NOMO-1 treated with dmso at 0.1 percent for 144 hours (cell line): ENCODE measurements around the gene DLL1.

Experiments used
- DNase-seq: peaks from one replicate; lab custom pipeline; 2025; ENCODE audit not compliant: unreplicated experiment; lab: John Stamatoyannopoulos, UW

DLL1 gene

GRCh38 chr6:170253226-170253909, 37.5 kb downstream of the DLL1 start:
- DNase-seq: no peak

- no peak for DNase-seq
Observed at GRCh38 chr6:170251776-170252571, 38.9 kb downstream of the DLL1 start.

GRCh38 chr6:170250981-170251775, 39.7 kb downstream of the DLL1 start:
- no peak for DNase-seq

DNA sequence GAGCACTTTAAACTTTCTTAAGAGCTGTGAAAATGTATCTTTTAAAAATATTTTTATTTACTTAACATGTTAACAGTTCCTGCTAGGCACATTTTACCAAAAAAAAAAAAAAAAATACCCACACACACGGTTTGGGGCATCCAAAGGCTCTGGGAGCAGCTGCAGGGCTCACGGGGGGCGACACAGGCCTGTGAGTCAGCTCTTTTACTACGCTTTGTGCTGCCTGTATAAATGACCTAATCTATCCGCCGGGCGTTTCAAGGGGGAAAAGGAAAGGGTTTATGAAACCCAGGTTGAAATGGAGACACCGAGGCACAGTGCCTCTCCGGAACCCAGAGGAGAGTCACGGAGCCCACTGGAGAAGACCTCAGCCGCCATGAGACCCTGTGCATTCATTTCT, 40.4 kb downstream of the DLL1 start:
- no peak for DNase-seq

GRCh38 chr6:170249817-170250216, 41.1 kb downstream of the DLL1 start:
- DNase-seq: no peak

GRCh38 chr6:170248861-170249600, 41.8 kb downstream of the DLL1 start:
- no peak for DNase-seq

DNA sequence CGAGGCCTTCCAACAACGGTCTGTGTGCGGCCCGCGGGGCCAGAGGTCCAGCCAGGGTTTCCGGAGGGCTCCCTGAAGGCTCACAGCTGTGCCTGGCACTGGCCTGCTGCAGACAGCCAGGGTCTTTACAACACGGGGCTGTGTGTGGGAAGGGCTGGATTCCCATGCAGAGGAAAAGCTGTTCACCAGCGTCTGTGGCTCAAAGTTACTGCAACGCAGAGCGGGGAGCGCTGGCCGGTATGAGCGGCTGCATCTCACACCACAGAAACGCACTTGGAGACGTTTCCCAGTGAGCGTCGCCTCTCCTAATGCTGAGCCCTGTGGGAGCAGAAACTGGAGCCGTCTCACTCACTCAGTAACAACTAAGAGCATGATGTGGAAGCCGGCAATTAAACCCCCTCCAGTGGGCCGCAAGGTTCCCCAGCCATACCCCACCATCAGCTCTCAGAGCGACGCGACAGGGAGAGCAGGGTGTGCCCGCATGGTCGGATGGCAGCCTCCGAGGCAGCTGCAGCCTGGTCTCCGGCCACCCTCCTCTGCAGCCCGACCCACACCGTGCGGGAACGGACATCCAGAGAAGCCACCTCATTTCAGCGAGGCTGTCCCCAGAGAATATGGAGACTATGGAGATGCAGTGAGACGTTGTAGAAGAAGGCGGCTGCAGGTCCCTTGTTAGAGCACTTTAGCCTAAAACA, 42.6 kb downstream of the DLL1 start:
- no peak for DNase-seq

GRCh38 chr6:170247178-170247701, 43.6 kb downstream of the DLL1 start:
- DNase-seq: no peak

- DNase-seq: no peak
Observed at GRCh38 chr6:170245475-170245992, 45.3 kb downstream of the DLL1 start.

DNA sequence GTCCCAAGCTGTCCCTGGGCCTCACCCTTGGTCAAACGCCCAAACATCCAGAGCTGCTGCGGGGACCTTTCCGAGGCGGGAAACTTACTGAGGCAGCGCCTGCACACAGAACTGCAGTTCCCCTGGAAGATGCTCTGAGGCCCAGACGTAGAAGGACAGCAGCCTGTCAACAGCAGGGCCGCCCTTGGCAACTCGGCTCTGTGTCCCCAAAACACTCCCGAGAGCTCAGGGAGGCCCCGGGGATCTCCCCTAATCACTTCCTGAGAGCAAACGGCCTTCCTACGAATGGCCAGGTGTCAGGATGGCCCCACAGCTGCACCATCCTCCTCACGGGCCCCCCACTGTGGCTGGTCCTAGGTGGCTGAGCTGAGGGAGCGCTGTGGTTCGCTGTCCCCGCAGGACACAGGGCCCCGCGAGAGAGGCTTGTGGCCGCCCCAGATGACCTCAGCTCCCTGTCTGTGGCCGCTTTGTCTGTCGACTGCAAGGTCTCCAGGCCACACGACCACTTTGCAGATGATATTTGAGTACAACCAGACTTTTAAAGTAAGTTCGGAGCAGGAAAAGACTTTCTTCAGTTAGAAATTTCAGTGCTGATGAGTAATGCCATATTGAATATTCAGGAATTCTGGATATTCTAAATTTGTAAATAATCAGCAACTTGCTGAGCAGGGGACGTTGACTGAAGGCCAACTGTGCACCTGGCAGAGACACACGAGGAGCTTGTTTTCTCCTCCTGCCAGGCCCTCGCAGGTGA, 46.0 kb downstream of the DLL1 start:
- no peak for DNase-seq

GRCh38 chr6:170243791-170244291, 47.0 kb downstream of the DLL1 start:
- DNase-seq: no peak

DNA sequence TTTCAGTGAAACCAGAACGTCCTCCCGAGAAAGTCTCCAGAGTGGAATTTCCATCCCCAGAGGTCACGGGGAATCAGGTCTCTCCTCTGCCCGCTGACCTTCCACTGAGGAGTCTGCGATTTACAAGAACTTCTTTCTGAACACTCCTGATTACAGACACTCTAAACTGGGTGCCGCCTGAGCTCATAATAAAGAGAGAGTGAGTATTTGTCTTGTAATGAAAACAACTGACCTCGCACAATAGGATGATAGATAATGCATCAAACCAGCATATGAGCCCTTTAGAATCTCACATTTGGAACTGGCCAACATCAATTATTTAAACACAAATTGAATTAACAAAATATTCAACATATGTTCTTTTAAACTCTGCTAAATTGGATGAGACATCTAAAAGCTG, 47.5 kb downstream of the DLL1 start:
- DNase-seq: no peak

- DNase-seq: no peak
Observed at GRCh38 chr6:170238741-170239565, 51.9 kb downstream of the DLL1 start.

DNA sequence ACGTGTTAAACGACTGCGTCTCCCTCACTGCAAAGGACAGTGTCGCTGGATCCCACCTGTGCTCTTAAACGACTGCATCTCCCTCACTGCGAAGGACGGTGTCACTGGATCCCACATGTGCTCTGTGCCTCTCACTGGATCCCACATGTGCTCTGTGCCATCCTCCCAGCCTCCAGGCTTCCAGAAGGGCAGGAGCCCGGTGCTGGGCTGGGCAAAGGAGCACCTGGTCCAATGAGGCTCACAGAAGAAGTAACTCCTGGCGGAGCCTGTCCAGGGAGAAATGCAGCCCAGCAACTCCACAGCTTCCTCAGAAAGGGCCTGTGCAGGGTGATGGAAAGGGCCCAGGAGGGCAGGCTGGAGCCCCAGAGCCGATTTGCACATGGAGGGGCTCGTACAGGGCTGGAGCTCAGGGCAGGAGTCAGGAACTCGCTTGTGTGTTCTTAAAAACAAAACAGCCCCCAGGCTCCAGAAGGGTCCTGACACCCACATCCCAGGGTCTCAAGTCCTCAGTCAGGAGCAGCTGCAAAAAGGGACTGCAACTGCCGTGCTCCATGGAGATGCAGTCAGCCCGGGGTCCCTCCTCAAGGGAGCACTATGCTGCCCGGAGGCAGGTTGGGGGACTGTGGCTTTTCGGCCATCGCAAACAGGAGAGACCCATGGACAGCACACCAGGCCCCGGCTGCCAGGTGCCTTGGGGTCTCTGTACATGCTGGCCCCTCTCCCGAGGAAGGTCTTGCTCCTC, 52.7 kb downstream of the DLL1 start:
- DNase-seq: no peak

GRCh38 chr6:170236131-170236836, 54.6 kb downstream of the DLL1 start:
- no peak for DNase-seq

DNA sequence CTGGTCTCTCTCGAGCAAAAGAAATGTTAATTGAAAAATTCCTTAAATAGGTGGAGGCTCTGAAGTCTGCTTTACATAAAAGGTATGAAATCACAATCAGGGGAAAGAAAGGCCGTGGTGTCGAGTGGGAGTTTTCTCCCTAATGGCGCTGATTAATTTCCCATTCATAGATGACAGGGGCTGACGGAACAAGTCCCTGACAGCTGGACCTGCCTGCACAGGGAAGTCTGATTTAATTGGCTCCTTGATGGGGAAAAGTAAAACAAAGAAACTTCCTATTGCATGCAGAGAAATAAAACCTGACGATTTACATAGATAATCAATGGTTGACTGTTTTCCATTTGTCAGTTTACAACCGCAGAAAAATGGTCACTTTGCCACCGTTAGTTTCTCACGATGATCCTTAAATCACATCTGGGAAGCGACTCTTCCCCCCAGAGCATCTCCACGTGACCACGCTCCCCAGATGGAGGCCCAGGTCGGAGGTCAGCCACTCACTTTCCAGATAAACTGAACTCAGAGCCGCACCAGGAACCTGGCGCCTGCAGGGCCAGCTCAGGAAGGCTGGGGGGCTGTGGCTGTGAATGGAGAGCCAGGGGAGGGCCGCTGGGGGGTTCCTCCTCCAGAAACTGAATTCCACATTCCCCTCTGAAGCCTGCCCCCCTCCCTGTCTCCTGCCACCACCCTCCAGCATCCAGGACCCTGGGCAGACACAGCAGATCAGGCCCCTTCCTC, 55.3 kb downstream of the DLL1 start:
- no peak for DNase-seq
